WI38 (cell line): ENCODE data around the gene ACVR1.

Source experiments
- H3K4me3 ChIP-seq: 2 replicates; pipeline ENCODE4 v1.5.1; 2011; ENCODE audit warnings: low read depth, mild to moderate bottlenecking, control low read depth, low read length
- CTCF ChIP-seq: IDR thresholded peaks from 2 replicates; pipeline ENCODE4 v1.5.1; 2012; ENCODE audit warnings: low read depth, mild to moderate bottlenecking, control low read depth, low read length

Gene ACVR1

GRCh38 chr2:157856187-157856515 lies 20.0 kb downstream of the ACVR1 start:
- H3K4me3 ChIP-seq, result no peak overlapping the region
- no peak for TF ChIP-seq CTCF

- no peak for TF ChIP-seq CTCF
- H3K4me3 ChIP-seq, result no peak overlapping the region
These were observed 22.3 kb downstream of the ACVR1 start for GRCh38 chr2:157853820-157854219.

- TF ChIP-seq CTCF, result no peak
- no peak overlapping the region for H3K4me3 ChIP-seq
These were observed 22.9 kb downstream of the ACVR1 start for GRCh38 chr2:157853211-157853610.

- H3K4me3 ChIP-seq, result no peak overlapping the region
- no peak for TF ChIP-seq CTCF
These were observed 26.5 kb downstream of the ACVR1 start for GRCh38 chr2:157849591-157849990.

- no peak overlapping the region for H3K4me3 ChIP-seq
- no peak for TF ChIP-seq CTCF
These were observed 27.9 kb downstream of the ACVR1 start for GRCh38 chr2:157848213-157848612.

GRCh38 chr2:157845081-157845480 lies 31.0 kb downstream of the ACVR1 start:
- TF ChIP-seq CTCF, result no peak
- H3K4me3 ChIP-seq, result no peak overlapping the region

- TF ChIP-seq CTCF, result no peak
- no peak overlapping the region for H3K4me3 ChIP-seq
These were observed 32.2 kb downstream of the ACVR1 start for GRCh38 chr2:157843935-157844334.

GRCh38 chr2:157843081-157843480 lies 33.0 kb downstream of the ACVR1 start:
- TF ChIP-seq CTCF, result no peak
- no peak overlapping the region for H3K4me3 ChIP-seq
